HuH-7.5 (cell line): Measurements from ENCODE around the gene GNL2.
"Not testable (repeated sequence)": the region's sequence is repeated elsewhere in the genome, so short reads cannot be mapped to it uniquely, and the experiment has no call there.

Source experiments
- DNase-seq: peaks from one replicate; pipeline ENCODE4 v3.0.0; 2011; ENCODE audit warnings: low spot score

Gene GNL2

GRCh38 chr1:37606481-37607263 is 10.9 kb upstream of the GNL2 start:
- DNase-seq: no peak

GRCh38 chr1:37605806-37606474 is 10.2 kb upstream of the GNL2 start:
- DNase-seq: no peak

- DNase-seq: no peak
These were observed 9.4 kb upstream of the GNL2 start for GRCh38 chr1:37605061-37605650.

- DNase-seq: peak; percentile 56
These were observed 7.3 kb upstream of the GNL2 start for GRCh38 chr1:37602750-37603694.

- no peak for DNase-seq
These were observed 5.7 kb upstream of the GNL2 start for GRCh38 chr1:37601441-37601840.

- no peak for DNase-seq
These were observed 4.2 kb upstream of the GNL2 start for GRCh38 chr1:37599940-37600339.

- DNase-seq: no peak
These were observed 488 bp upstream of the GNL2 start for GRCh38 chr1:37596182-37596667.

- no peak for DNase-seq
These were observed 2.0 kb downstream of the GNL2 start for GRCh38 chr1:37593726-37594125.

GRCh38 chr1:37588939-37589338 is 6.8 kb downstream of the GNL2 start:
- no peak for DNase-seq

- not testable (repeated sequence) for DNase-seq
These were observed 11.2 kb downstream of the GNL2 start for GRCh38 chr1:37584544-37584943.

GRCh38 chr1:37575692-37576091 is 20.0 kb downstream of the GNL2 start:
- no peak for DNase-seq

- DNase-seq: no peak
These were observed 20.8 kb downstream of the GNL2 start for GRCh38 chr1:37574834-37575480.

GRCh38 chr1:37570528-37571334 is 25.0 kb downstream of the GNL2 start:
- DNase-seq: no peak

- DNase-seq: no peak
These were observed 28.7 kb downstream of the GNL2 start for GRCh38 chr1:37567023-37567422.

- DNase-seq: no peak
These were observed 30.8 kb downstream of the GNL2 start for GRCh38 chr1:37564892-37565291.

- DNase-seq: no peak
These were observed 32.8 kb downstream of the GNL2 start for GRCh38 chr1:37562984-37563383.

GRCh38 chr1:37561133-37562132 is 34.3 kb downstream of the GNL2 start:
- DNase-seq: peak; percentile 32

GRCh38 chr1:37560401-37561132 is 35.2 kb downstream of the GNL2 start:
- no peak for DNase-seq

- DNase-seq: not testable (repeated sequence)
These were observed 35.8 kb downstream of the GNL2 start for GRCh38 chr1:37559957-37560379.
